HG03039 (cell line): ENCODE measurements around the gene TSPAN31.

Experiments used
- ATAC-seq: cut with Tn5 transposase; IDR thresholded peaks from one replicate; pipeline ENCODE4 v1.9.1; 2021; ENCODE audit warnings: mild to moderate bottlenecking, moderate library complexity; ENCODE audit not compliant: unreplicated experiment

The TSPAN31 gene

GRCh38 chr12:57735198-57735855, 9.5 kb upstream of the TSPAN31 start:
- no peak for ATAC-seq

GRCh38 chr12:57735952-57736740, 8.7 kb upstream of the TSPAN31 start:
- no peak for ATAC-seq

GRCh38 chr12:57736741-57737466, 7.9 kb upstream of the TSPAN31 start:
- no peak for ATAC-seq

- no peak for ATAC-seq
Observed at GRCh38 chr12:57737467-57738460, 7.1 kb upstream of the TSPAN31 start.

DNA sequence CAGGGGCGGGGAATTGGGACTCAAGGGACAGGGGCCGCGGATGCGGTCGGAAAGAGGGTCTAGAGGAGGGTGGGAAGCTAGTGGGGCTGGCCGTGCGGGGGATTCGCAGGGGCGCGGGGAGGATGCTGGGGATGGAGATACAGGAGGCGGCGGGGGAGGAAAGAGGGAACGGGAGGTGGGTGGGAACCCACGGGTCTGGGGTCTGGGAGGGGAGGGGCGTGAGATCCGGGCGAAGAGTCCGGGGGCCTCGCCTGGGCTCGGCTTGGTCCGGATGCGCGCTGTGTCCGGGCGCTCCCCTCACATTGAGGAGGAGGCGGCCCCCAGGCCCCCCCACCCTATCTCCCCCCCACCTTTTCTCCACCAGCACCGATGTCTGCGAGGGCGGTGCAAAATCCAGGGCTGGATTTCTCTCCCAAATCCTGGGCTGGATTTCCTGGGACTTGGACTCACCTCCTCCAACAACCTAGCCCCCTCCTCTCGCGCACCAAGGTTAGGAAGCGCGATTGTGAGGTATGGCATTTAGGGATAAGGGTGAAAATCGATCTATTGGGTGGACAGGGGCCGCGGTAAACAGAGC, 6.1 kb upstream of the TSPAN31 start, which contains the start of gene AGAP2:
TSS of gene AGAP2 (minus strand) at position 82 of the 577 bp plus-strand sequence. CDS start 496 bp downstream, outside the sequence.
- ATAC-seq, result no peak

GRCh38 chr12:57739387-57739786, 5.5 kb upstream of the TSPAN31 start:
- no peak for ATAC-seq

DNA sequence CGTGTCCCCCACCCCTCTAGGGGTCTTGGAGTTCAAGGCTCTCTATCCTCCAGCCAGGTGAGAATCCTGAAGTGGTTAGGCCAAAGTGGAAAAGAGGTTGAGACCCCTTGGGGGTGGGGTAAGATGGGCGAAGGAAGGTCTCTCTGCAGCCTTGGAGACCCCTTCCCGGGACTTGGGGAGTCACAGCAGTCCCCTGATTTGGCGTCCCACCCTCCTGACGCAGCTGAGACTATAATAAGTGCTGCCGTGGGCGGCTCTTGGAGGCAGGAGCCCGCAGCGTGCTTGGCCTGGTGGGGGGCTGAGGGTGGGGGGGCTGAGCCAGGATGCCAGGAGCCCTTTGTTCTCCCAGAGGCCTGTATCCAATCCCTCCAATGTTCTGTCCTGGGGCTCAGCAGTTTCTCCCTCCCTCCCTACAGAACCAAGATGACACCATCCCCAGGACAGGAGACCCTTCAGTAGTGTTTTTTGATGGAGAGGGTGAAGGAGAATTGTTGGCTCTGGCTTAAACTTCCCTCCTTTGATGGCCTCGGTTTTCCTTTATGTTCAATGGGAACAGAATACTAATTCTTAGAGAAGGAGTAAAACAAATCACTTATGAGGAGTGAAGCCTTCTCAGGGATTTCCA, 4.8 kb upstream of the TSPAN31 start:
- ATAC-seq, result no peak

GRCh38 chr12:57740656-57741412, 4.0 kb upstream of the TSPAN31 start:
- no peak for ATAC-seq

- no peak for ATAC-seq
Observed at GRCh38 chr12:57741413-57741789, 3.4 kb upstream of the TSPAN31 start.

GRCh38 chr12:57741844-57742738, 2.7 kb upstream of the TSPAN31 start:
- peak; percentile 46 for ATAC-seq

DNA sequence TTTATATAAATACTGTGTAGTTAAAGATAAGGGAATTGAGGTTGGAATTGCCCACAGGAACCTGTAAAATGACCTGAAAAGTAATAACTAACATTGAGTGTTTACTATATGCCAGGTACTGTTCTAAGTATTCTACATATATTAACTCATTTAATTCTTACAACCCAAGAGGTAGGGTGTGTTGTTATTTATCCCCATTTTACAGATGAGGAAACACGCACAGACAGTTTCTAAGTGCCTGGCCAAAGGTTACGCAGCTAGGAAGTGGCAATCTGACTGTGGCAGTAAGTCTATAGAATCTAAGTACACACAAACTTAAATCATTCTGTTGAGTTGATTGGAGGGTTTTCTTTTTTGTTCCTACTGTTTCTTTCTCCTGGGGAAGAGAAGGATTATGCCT, 1.1 kb upstream of the TSPAN31 start:
- no peak for ATAC-seq

- peak; percentile 30 for ATAC-seq
Observed at GRCh38 chr12:57744194-57744776, 554 bp upstream of the TSPAN31 start.

DNA sequence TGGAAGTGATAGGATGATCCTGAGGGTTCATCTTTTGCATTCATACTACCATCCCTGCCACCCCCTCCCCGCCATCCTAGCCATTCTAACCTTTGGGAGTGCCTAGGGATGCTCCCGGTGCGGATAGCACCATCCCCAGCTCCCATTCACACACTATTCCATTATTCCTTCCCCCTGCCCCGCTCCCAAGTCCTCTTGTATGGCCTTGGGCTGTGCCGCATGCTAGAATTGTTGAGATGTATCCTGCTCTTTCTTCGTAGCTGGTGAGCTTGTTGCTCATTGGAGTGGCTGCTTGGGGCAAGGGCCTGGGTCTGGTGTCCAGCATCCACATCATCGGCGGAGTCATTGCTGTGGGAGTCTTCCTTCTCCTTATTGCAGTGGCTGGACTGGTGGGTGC, 644 bp downstream of the TSPAN31 start:
- ATAC-seq, result no peak

- ATAC-seq, result no peak
Observed at GRCh38 chr12:57746025-57746424, 1.2 kb downstream of the TSPAN31 start.

GRCh38 chr12:57749061-57749460, 4.2 kb downstream of the TSPAN31 start:
- no peak for ATAC-seq

DNA sequence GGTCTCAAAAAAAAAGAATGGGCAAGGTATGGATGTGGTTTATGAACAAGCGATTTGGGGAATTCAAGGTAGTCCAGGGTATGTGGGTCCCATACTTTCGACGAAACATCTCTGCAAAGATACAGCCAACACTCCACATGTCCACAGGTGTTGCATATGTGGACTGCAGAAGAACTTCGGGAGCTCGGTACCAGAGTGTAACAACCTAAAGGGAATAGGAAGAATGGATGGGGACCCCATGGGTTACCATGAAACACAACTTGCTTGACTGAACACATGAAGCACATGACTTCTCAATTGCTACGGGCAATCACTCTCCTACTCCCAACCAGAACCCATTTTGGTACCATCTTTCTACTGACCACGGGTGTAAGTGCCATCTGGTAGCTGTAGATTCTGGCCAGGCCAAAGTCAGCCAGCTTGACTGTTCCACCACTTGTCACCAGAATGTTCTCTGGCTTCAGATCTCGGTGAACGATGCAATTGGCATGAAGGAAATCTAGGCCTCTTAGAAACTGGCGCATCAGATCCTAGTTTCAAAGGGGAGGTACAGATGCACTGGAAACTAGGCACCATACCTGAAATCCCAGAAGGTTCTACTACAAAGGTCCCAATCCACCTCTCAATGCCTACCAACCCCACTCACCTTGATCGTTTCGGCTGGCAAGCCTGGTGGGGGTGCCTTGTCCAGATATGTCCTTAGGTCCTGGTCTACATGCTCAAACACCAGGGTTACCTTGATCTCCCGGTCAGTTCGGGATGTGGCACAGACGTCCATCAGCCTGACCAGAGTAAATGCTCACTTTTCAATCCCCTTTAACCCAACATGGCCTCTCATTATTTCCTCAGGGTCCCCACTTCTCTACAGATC, 6.0 kb downstream of the TSPAN31 start:
- ATAC-seq, result no peak

DNA sequence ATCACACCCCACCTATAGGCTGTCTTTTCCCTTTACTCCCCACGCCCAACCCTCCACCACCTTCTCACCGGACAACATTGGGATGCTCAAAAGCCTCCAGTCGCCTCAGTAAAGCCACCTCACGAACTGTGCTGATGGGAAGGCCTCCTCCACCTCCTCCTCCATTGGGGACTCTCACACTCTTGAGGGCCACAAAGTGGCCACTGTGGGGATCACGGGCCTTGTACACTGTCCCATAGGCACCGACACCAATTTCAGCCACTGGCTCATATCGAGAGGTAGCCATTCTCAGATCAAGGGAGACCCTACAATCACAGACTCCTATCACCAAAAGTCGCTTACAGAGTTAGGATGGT, 6.6 kb downstream of the TSPAN31 start:
- no peak for ATAC-seq
